H1 (cell line): Measurements from ENCODE around the gene CRTAP. TPM values are rescaled to one million over a fixed set of nuclear protein-coding genes. Genes with fewer than 3 reads are reported as not detected.

Experiments
- CTCF ChIA-PET: fragments of 300-600 bp; sonication (Branson Sonifier 250); formaldehyde crosslinking; loops from one replicate; lab custom pipeline; 2021; ENCODE audit not compliant: partially characterized antibody; lab: Charles Lee
- POLR2A ChIA-PET: fragments of 300-600 bp; sonication (Branson Sonifier 250); formaldehyde crosslinking; loops from one replicate; lab custom pipeline; 2021; ENCODE audit warnings: inconsistent platforms; ENCODE audit not compliant: partially characterized antibody; lab: Charles Lee
- DNase-seq, 2 experiments: peaks; one replicate each; pipeline versions ENCODE4 v3.0.0 to v3.0.0-alpha.2; 2010 to 2022; ENCODE audit warnings: low spot score in 2 of 2, low read depth in 1 of 2, mixed read lengths in 1 of 2
- FAIRE-seq: peaks from 2 replicates; lab custom pipeline; 2011; peaks lifted over from hg19 to GRCh38; lab: Jason Lieb, UNC
- H2AFZ ChIP-seq: 2 replicates; pipeline ENCODE4 v1.8.1; 2012; ENCODE audit warnings: low read length, inconsistent platforms
- H2AK5ac ChIP-seq: 2 replicates; pipeline ENCODE4 v1.6.1; 2013; ENCODE audit warnings: low read depth, low read length
- H2BK120ac ChIP-seq: replicated peaks from 2 replicates; pipeline ENCODE3; 2013; ENCODE audit warnings: low read depth, low read length, inconsistent platforms
- H2BK12ac ChIP-seq: 2 replicates; pipeline ENCODE4 v1.6.1; 2013; ENCODE audit warnings: low read depth, low read length
- H2BK15ac ChIP-seq: 2 replicates; pipeline ENCODE4 v1.6.1; 2013; ENCODE audit warnings: low read length
- H2BK20ac ChIP-seq: 2 replicates; pipeline ENCODE4 v1.6.1; 2013; ENCODE audit warnings: low read length
- H2BK5ac ChIP-seq: 2 replicates; pipeline ENCODE4 v1.6.1; 2013; ENCODE audit warnings: low read depth, low read length
- H3K14ac ChIP-seq: 2 replicates; pipeline ENCODE4 v1.6.1; 2013; ENCODE audit warnings: inconsistent platforms; ENCODE audit not compliant: insufficient read length
- H3K18ac ChIP-seq: 2 replicates; pipeline ENCODE4 v1.6.1; 2013; ENCODE audit warnings: low read length; ENCODE audit errors: extremely low read depth
- H3K23ac ChIP-seq: 2 replicates; pipeline ENCODE4 v1.6.1; 2013; ENCODE audit warnings: inconsistent platforms; ENCODE audit not compliant: insufficient read length
- H3K23me2 ChIP-seq: 2 replicates; pipeline ENCODE4 v1.6.1; 2013; ENCODE audit warnings: low read depth, low read length
- H3K27ac ChIP-seq: 2 replicates; pipeline ENCODE4 v1.6.1; 2011; ENCODE audit warnings: low read depth, low read length, inconsistent platforms
- H3K27me3 ChIP-seq, 4 experiments: replicated peaks in 1 of 4; 1 replicate in 1 of 4; 2 replicates in 3 of 4; pipeline versions ENCODE4 v1.6.1 to v1.8.1; 2011 to 2013; ENCODE audit warnings: low read length in 3 of 4, mild to moderate bottlenecking in 3 of 4, inconsistent platforms in 2 of 4, mixed read lengths in 2 of 4, moderate library complexity in 1 of 4; ENCODE audit not compliant: control insufficient read depth in 3 of 4, insufficient read depth in 3 of 4; ENCODE audit errors: extremely low read depth in 1 of 4
- H3K36me3 ChIP-seq, 4 experiments: 2 replicates each; pipeline versions ENCODE4 v1.6.1 to v1.8.1; 2011 to 2013; ENCODE audit warnings: mild to moderate bottlenecking in 4 of 4, low read length in 3 of 4, moderate library complexity in 2 of 4, control low read depth in 1 of 4, inconsistent platforms in 1 of 4; ENCODE audit not compliant: insufficient read depth in 4 of 4, control insufficient read depth in 2 of 4
- H3K4ac ChIP-seq: replicated peaks from 2 replicates; pipeline ENCODE3; 2013; ENCODE audit warnings: low read length, low read depth, mixed read lengths, inconsistent platforms; ENCODE audit not compliant: insufficient read length
- H3K4me1 ChIP-seq, 4 experiments: replicated peaks in 1 of 4; 1 replicate in 1 of 4; 2 replicates in 3 of 4; pipeline versions ENCODE4 v1.6.1 to v1.8.1; 2011 to 2013; ENCODE audit warnings: low read length in 3 of 4, inconsistent platforms in 2 of 4, mixed read lengths in 1 of 4; ENCODE audit not compliant: insufficient read depth in 4 of 4, control insufficient read depth in 3 of 4
- H3K4me2 ChIP-seq, 2 experiments: 2 replicates each; pipeline versions ENCODE4 v1.6.1 to v1.8.1; 2011 to 2013; ENCODE audit warnings: low read depth in 2 of 2, low read length in 2 of 2, control low read depth in 1 of 2, inconsistent platforms in 1 of 2, mild to moderate bottlenecking in 1 of 2; ENCODE audit not compliant: insufficient read depth in 1 of 2
- H3K4me3 ChIP-seq, 4 experiments: fragments of 200-600, 300-600 bp in 1 of 4; sonication (generic), shearing (Covaris generic), sonication (Bioruptor Twin) in 1 of 4; 2 replicates each; pipeline versions ENCODE4 v1.5.1 to v1.8.1; 2011 to 2016; ENCODE audit warnings: low read length in 4 of 4, low read depth in 3 of 4, control low read depth in 2 of 4, inconsistent platforms in 2 of 4, mild to moderate bottlenecking in 2 of 4, mixed read lengths in 1 of 4, moderate library complexity in 1 of 4; ENCODE audit not compliant: insufficient read depth in 2 of 4; ENCODE audit errors: extremely low read depth in 1 of 4
- H3K56ac ChIP-seq: replicated peaks from 2 replicates; pipeline ENCODE3; 2013; ENCODE audit warnings: low read depth, mild to moderate bottlenecking, mixed read lengths, low read length, inconsistent platforms; ENCODE audit not compliant: insufficient read length
- H3K79me1 ChIP-seq: 2 replicates; pipeline ENCODE4 v1.6.1; 2013; ENCODE audit warnings: low read depth, low read length, control low read depth
- H3K79me2 ChIP-seq, 2 experiments: 2 replicates each; pipeline versions ENCODE4 v1.6.1 to v1.8.1; 2012 to 2013; ENCODE audit warnings: low read length in 2 of 2, mild to moderate bottlenecking in 2 of 2, inconsistent platforms in 1 of 2; ENCODE audit not compliant: insufficient read depth in 2 of 2, control insufficient read depth in 1 of 2
- H3K9ac ChIP-seq, 4 experiments: replicated peaks in 1 of 4; 1 replicate in 1 of 4; 2 replicates in 3 of 4; pipeline versions ENCODE4 v1.6.1 to v1.8.1; 2011 to 2013; ENCODE audit warnings: low read depth in 3 of 4, low read length in 3 of 4, control low read depth in 2 of 4, mild to moderate bottlenecking in 2 of 4, moderate library complexity in 2 of 4, inconsistent platforms in 1 of 4; ENCODE audit errors: extremely low read depth in 1 of 4
- H3K9me3 ChIP-seq, 2 experiments: 2 replicates each; pipeline versions ENCODE4 v1.6.1 to v1.8.1; 2012 to 2013; ENCODE audit warnings: mild to moderate bottlenecking in 2 of 2, moderate library complexity in 2 of 2, control low read depth in 1 of 2, inconsistent platforms in 1 of 2, low read depth in 1 of 2, low read length in 1 of 2, mixed read lengths in 1 of 2; ENCODE audit not compliant: insufficient read depth in 2 of 2
- H4K20me1 ChIP-seq, 2 experiments: replicated peaks in 1 of 2; 2 replicates each; pipeline versions ENCODE3 to v1.8.1; 2011 to 2013; ENCODE audit warnings: inconsistent platforms in 2 of 2, low read length in 2 of 2, mild to moderate bottlenecking in 1 of 2; ENCODE audit not compliant: insufficient read depth in 2 of 2, control insufficient read depth in 1 of 2
- H4K5ac ChIP-seq: 2 replicates; pipeline ENCODE4 v1.6.1; 2013; ENCODE audit warnings: low read length, low read depth, mixed read lengths, inconsistent platforms; ENCODE audit not compliant: insufficient read length
- H4K8ac ChIP-seq: 2 replicates; pipeline ENCODE4 v1.8.0; 2013; ENCODE audit warnings: mild to moderate bottlenecking, moderate library complexity, low read length, inconsistent platforms; ENCODE audit not compliant: insufficient read depth; ENCODE audit errors: extremely low read depth
- H4K91ac ChIP-seq: replicated peaks from 2 replicates; pipeline ENCODE3; 2013; ENCODE audit warnings: low read length, mixed read lengths, inconsistent platforms; ENCODE audit not compliant: insufficient read length
- RNF2 ChIP-seq: fragments of 200-900, 300-1000 bp; sonication (generic); IDR thresholded peaks from 2 replicates; pipeline ENCODE4 v1.7.1; 2016; ENCODE audit warnings: borderline replicate concordance, low read depth, mild to moderate bottlenecking, antibody characterized with exemption, low read length; ENCODE audit not compliant: poor library complexity, severe bottlenecking; ENCODE audit errors: missing control alignments
- WGBS, 2 experiments: shearing (Covaris generic) in 1 of 2; methylation state at CpG; one replicate each; pipeline versions ENCODE4 v1.1.6 to v1.1.7; 2013 to 2015; ENCODE audit warnings: low lambda C conversion rate in 2 of 2, mixed read lengths in 2 of 2, inconsistent platforms in 1 of 2, low coverage in 1 of 2, missing lambda C conversion rate in 1 of 2; ENCODE audit not compliant: insufficient replicate concordance in 2 of 2, insufficient coverage in 1 of 2, insufficient read length in 1 of 2; ENCODE audit errors: extremely low coverage in 1 of 2, missing lambda C conversion rate in 1 of 2; 5-methylcytosine and 5-hydroxymethylcytosine counted together
- polyA plus RNA-seq, 7 experiments: library from polyadenylated mRNA; depleted of rRNA in 3 of 7; stranded (reverse) in 5 of 7; unstranded in 2 of 7; fragments of >200 nt in 5 of 7; fragments of 200-250 nt in 2 of 7; gene quantifications; 1 replicate in 5 of 7; 2 replicates in 1 of 7; 4 replicates in 1 of 7; pipeline versions ENCODE4 v1.2.1 to v1.2.3, GENCODE V29; 2011 to 2013; ENCODE audit warnings: missing spikeins in 2 of 7, mixed read lengths in 2 of 7
- total RNA-seq: library from RNA; stranded (reverse); fragmentation: NEBNext Ultra II Directional; extraction: Animal tissue kit (Norgen Biotek cat#: 25700); gene quantifications from 2 replicates; pipeline ENCODE4 v1.2.1, GENCODE V29; 2021

CRTAP gene
- total and polyA plus RNA-seq, 2 of the 8 experiments (the other 6 are each of a cell fraction or from before 2014, with no cell fraction given) = 159 to 188 TPM

DNA sequence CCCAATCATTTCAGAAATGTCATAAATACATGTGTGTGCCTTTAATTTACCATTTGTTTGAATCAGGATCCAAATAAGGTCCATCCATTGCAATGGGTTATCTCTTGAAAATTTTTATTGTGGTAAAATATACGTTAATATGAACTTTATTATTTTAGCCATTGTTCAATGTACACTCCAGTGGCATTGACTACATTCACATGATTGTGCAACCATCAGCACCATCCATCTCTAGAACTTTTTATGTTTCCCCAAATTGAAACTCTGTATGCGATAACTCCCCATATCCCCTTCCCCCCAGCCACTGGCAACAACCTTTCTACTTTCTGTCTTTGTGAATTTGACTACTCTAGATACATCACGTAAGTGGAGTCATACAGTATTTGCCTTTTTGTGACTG lies 12.0 kb downstream of the CRTAP start:
- DNase-seq (no peak), FAIRE-seq (no peak)
- Histone ChIP-seq H3K27me3 (no peaks in the 10 kb centered on the region), H3K23ac (no peak overlapping the region), H3K4me3 (no peak overlapping the region), H3K9me3 (no peaks in the 10 kb centered on the region), H4K5ac (no peak overlapping the region), H3K4me1 (no peaks in the 10 kb centered on the region), H3K9ac (no peak overlapping the region), H3K4ac (no peak overlapping the region), H2AFZ (no peak overlapping the region), H3K23me2 (no peaks in the 10 kb centered on the region), H3K4me2 (no peak overlapping the region), H3K27ac (no peak overlapping the region), H3K79me2 (no peaks in the 10 kb centered on the region), H3K18ac (no peak overlapping the region), H2BK15ac (no peak overlapping the region), H2BK12ac (no peak overlapping the region), H3K56ac (no peak overlapping the region), H3K79me1 (no peaks in the 10 kb centered on the region), H3K36me3 (peaks cover 7 to 24% (median 17%) of the 10 kb centered on the region in 4 experiments), H3K14ac (no peak overlapping the region), H2BK20ac (no peak overlapping the region), H4K91ac (no peak overlapping the region), H4K8ac (no peak overlapping the region), H2BK120ac (no peak overlapping the region), H2AK5ac (no peak overlapping the region), H2BK5ac (no peak overlapping the region), H4K20me1 (peaks cover 0 to 2% of the 10 kb centered on the region in 2 experiments)
- POLR2A ChIA-PET = no interaction called here
- 90% methylated on average over 3 of the region's 3 CpGs; no CpG with 5 or more reads in 1 of the 2 experiments for WGBS, 2 experiments
- CTCF ChIA-PET = no interaction called here
- TF ChIP-seq RNF2 = no peak
